ENCODE results near the gene PFN3.
"Not testable (repeated sequence)": the region's sequence is repeated elsewhere in the genome, so short reads cannot be mapped to it uniquely, and the experiment has no call there.

PFN3 gene

GRCh38 chr5:177390363-177391300 lies 9.8 kb downstream of the PFN3 start:
- peak; percentile 82 for DNase-seq

GRCh38 chr5:177389241-177390169 lies 11.0 kb downstream of the PFN3 start:
- DNase-seq: no peak

GRCh38 chr5:177388521-177389052 lies 11.9 kb downstream of the PFN3 start:
- no peak for DNase-seq

- no peak for DNase-seq
These were observed 13.1 kb downstream of the PFN3 start for GRCh38 chr5:177387405-177387804.

GRCh38 chr5:177386542-177386941 lies 13.9 kb downstream of the PFN3 start:
- DNase-seq: no peak

- DNase-seq: no peak
These were observed 14.7 kb downstream of the PFN3 start for GRCh38 chr5:177385720-177386119.

- no peak for DNase-seq
These were observed 16.3 kb downstream of the PFN3 start, which contains the start of gene SLC34A1 for GRCh38 chr5:177384134-177384533. SLC34A1 (plus strand) TSS chr5:177384434; CDS start chr5:177385742, 1,308 bp downstream.

GRCh38 chr5:177383181-177383580 lies 17.3 kb downstream of the PFN3 start:
- DNase-seq: no peak

GRCh38 chr5:177382423-177383029 lies 17.9 kb downstream of the PFN3 start:
- peak; percentile 60 for DNase-seq

- DNase-seq: no peak
These were observed 19.7 kb downstream of the PFN3 start for GRCh38 chr5:177380805-177381126.

- DNase-seq: peak; percentile 78
These were observed 21.3 kb downstream of the PFN3 start for GRCh38 chr5:177378884-177379883.

- DNase-seq: no peak
These were observed 22.3 kb downstream of the PFN3 start for GRCh38 chr5:177377851-177378776.

GRCh38 chr5:177376107-177376506 lies 24.4 kb downstream of the PFN3 start:
- no peak for DNase-seq

- DNase-seq: not testable (repeated sequence)
These were observed 24.9 kb downstream of the PFN3 start for GRCh38 chr5:177375516-177375915.

GRCh38 chr5:177374211-177374610 lies 26.2 kb downstream of the PFN3 start:
- no peak for DNase-seq

GRCh38 chr5:177373806-177374205 lies 26.7 kb downstream of the PFN3 start:
- DNase-seq: no peak

- DNase-seq: no peak
These were observed 27.6 kb downstream of the PFN3 start for GRCh38 chr5:177372910-177373309.

GRCh38 chr5:177372034-177372896 lies 28.2 kb downstream of the PFN3 start:
- no peak for DNase-seq

Data from hematopoietic multipotent progenitor cell treated with erythropoietin and hydrocortisone succinate and interleukin-3 and kit ligand, for 8 days (in vitro differentiated cells).